Stimulated activated CD4-positive, alpha-beta T cell treated with anti-CD3 and anti-CD28 coated beads, Interleukin-12 subunit alpha, Interleukin-12 subunit beta, amount 100 ng/mL, for 4 hours (primary cell): ENCODE results near the gene CEP20.

Source experiments
- DNase-seq: peaks from one replicate; pipeline ENCODE4 v3.0.0-alpha.2; 2020

CEP20 gene

DNA sequence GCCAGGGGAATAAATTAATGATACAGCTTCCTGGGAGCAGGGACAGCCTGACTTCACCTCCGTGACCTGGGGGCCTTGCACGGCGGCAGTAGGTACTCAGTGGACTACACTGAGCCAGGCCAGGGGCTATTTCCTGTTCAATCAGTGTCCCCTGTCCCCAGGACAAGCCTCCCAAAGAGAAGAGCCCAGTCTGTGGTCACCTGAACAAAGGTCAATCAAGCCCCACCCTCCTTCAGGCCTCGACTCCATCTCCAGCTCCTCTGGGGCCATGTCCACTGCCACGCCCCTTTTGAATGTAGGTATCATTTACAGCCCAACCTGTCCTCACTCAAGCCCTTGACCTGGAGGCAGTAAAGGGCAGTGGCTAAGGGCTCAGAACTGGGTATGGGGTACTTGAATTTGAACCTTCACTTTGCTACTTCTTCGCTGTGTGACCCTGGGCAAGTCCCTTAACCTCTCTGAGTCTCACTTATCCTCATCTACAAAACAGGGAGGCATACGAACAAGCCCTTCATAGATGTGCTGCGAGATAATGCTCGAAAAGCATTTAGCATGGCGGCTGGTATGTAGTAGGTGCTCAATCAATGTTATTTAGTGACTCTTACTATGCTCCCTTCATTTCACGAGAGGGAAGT is 60.6 kb downstream of the CEP20 start:
- no peak for DNase-seq

DNA sequence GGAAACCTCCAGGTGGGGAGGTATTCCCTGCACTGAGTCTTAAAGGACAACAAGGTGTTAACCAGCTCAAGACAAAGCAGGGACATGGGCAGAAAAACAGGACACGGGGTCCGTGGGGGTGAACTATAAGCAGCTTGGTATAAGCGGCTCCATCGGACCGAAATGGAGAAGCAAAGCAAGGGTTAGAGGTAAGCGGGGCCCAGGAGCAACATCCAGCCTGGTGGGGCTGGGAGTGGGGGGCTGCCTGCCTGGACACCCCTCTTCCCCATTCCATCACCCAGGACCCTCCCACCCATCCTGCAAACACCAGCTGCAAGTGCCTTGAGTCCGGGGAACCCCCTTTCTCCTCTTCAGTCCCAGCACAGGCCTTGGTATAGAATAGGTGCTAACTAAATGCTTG is 61.1 kb downstream of the CEP20 start:
- DNase-seq: no peak

DNA sequence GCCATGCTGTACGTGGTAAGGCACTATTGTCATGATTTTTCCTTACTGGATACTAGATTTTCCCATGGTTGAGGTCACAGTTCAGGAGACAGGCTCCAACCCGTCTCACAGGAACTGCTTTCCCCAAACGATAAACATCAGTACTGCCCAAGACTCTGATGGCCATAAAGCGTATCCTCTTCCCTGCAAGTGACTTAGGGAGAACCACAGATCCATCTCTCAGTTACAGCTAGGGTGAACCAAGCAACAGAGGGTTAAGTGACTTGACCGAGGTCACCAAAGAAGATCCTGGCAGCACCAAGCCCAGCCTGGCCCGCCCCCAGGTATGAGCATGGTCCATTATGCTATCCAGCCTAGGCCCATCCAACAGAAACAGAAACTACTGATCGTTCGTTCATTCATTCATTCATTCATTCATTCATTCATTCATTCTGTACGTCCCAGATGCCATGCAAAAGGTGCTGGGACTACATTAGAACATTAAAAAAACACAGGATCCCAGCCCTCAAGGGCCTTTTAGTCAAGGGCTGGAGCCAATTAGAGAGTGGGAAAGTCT is 62.6 kb downstream of the CEP20 start:
- DNase-seq: no peak

DNA sequence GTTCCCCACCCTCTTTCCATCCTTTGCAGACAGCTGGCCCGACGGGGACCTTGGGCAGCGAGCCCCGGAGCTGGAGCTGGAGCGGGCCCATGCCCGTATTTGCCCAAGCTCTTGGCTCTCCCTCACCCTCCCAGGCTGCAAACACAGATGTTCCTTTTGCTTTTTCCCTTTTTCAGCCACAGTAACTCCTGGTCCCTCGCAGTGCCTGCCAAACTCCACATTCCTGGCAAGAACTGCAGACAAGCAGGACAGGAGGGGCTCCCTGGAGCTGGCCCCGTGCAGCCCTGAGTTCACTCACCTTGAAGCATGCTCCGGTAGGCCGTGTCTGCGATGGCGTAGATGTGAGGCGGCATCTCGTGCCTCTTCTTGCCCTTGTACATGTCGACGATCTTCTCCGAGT is 65.4 kb downstream of the CEP20 start:
- DNase-seq: no peak

DNA sequence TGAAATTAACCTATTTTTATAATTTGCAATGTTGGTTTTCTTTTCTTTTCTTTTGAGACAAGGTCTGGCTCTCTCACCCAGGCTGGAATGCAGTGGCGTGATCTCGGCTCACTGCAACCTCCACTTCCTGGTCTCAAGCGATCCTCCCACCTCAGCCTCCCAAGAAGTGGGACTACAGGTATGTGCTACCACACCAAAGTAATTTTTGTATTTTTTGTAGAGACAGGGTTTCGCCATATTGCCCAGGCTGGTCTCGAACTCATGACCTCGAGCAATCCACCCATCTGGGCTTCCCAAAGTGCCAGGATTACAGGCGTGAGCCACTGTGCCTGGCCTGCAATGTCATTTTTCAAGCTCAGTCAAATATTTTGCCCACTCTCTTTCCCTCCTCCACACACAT is 67.6 kb downstream of the CEP20 start:
- DNase-seq: no peak

DNA sequence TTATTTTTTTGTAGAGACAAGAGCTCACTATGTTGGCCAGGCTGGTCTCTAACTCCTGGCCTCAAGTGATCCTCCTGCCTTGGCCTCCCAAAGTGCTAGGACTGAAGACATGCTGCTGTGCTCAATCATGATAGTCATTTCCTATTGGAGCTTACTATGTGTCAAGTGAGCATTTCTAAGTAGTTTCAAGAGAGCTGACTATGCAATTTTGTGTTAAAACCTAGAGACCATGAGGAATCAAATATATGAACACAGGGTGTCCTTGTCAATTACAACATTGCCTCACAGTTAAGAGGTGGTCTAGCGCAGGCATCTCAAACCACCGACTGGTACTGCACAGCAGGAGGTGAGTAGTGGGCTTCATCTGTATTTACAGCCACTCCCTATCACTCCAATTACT is 69.4 kb downstream of the CEP20 start:
- DNase-seq: no peak

DNA sequence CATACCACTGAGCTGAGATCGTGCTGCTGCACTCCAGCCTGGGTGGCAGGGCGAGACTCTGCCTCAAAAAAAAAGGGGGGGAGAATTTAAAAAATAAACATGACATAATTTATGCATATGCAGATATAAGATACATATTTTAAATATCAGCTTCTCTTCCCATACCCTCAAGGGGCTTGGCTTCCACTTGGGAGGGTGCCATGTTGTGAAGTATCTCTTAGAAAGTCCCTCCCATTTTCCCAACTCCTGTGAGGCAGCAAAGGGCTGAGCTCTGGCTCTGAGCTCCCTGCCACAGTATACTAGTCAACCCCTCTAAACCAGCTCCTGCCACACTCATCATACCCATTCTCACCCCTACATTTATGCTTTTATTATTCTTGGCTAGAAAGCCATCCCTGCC is 71.0 kb downstream of the CEP20 start:
- DNase-seq: no peak

DNA sequence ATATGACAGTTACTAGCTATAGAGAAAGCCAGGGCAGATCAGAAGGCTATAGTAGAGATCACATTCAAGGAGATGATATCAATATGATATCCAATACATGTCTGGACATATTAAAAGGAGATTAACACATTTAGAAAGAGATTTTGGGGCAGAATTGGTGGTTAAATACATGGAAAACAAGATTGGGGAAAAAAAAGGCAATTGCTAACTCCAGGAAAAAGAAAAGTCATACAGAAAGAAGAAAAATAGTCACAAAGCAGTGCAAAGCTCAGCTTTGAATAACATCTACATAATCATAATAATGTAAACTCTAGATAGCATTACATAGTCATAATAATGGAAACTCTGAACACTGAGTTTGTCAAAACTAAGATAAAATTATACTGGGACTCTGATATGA is 72.2 kb downstream of the CEP20 start:
- no peak for DNase-seq
